HepG2 (cell line): ENCODE measurements around the gene ANKS1B. TPM values are rescaled to one million over a fixed set of nuclear protein-coding genes. Genes with fewer than 3 reads are reported as not detected.

Experiments
- ATAC-seq: fragments of 200-7000 bp; cut with Tn5 transposase; 3 replicates; pipeline ENCODE4 v1.9.1; 2020; ENCODE audit warnings: mild to moderate bottlenecking, moderate library complexity
- BruUV-seq: library from RNA; stranded (reverse); fragments of 400-500 nt; replicated peaks from 2 replicates; lab custom pipeline; 2021; lab: Mats Ljungman, UMichigan
- CTCF ChIA-PET: fragments of 300-600 bp; formaldehyde crosslinking; extraction: SDS; loops from one replicate; lab custom pipeline; 2021; ENCODE audit warnings: low total read pairs, inconsistent platforms, low intra/inter-chr PET ratio; lab: Yijun Ruan, JAX
- POLR2A ChIA-PET: fragments of 350-600 bp; sonication (Branson Sonifier 250); formaldehyde crosslinking; loops from one replicate; lab custom pipeline; 2020; ENCODE audit warnings: antibody characterized with exemption, inconsistent platforms; lab: Yijun Ruan, JAX
- DNase-seq: peaks from one replicate; pipeline ENCODE4 v3.0.0-alpha.2; 2015; ENCODE audit warnings: low spot score
- FAIRE-seq: peaks from 3 replicates; lab custom pipeline; 2011; peaks lifted over from hg19 to GRCh38; lab: Jason Lieb, UNC
- H2AFZ ChIP-seq: one replicate; pipeline ENCODE4 v1.6.1; 2011; ENCODE audit warnings: low read length, inconsistent platforms
- H3K27ac ChIP-seq: fragments of 300-600 bp; 3 replicates; pipeline ENCODE4 v1.8.0; 2011; ENCODE audit warnings: mixed run types, mild to moderate bottlenecking, mixed read lengths, low read length, inconsistent platforms; ENCODE audit not compliant: insufficient read depth; ENCODE audit errors: extremely low read length
- H3K27me3 ChIP-seq, 2 experiments: fragments of 200-600 bp in 1 of 2; 2 replicates in 1 of 2; 3 replicates in 1 of 2; pipeline versions ENCODE4 v1.6.0 to v1.8.0; 2011; ENCODE audit warnings: low read length in 2 of 2, mild to moderate bottlenecking in 2 of 2, moderate library complexity in 2 of 2, inconsistent platforms in 1 of 2; ENCODE audit not compliant: insufficient read depth in 2 of 2, control insufficient read depth in 1 of 2
- H3K36me3 ChIP-seq, 2 experiments: fragments of 200-600 bp in 1 of 2; replicated peaks in 1 of 2; 2 replicates in 1 of 2; 3 replicates in 1 of 2; pipeline versions ENCODE4 v1.5.1 to v1.8.0; 2011; ENCODE audit warnings: low read length in 2 of 2, inconsistent platforms in 1 of 2; ENCODE audit not compliant: insufficient read depth in 2 of 2, control insufficient read depth in 1 of 2
- H3K4me1 ChIP-seq: 2 replicates; pipeline ENCODE4 v1.5.1; 2012; ENCODE audit warnings: low read length, inconsistent platforms; ENCODE audit not compliant: insufficient read depth
- H3K4me2 ChIP-seq: 2 replicates; pipeline ENCODE4 v1.6.0; 2011; ENCODE audit warnings: low read depth, low read length, inconsistent platforms
- H3K4me3 ChIP-seq, 3 experiments: fragments of 200-600 bp in 1 of 3; sonication (generic), shearing (Covaris generic) in 1 of 3; replicated peaks in 1 of 3; 2 replicates each; pipeline ENCODE4 v1.5.1; 2011 to 2016; ENCODE audit warnings: low read length in 3 of 3, inconsistent platforms in 2 of 3, low read depth in 2 of 3, mild to moderate bottlenecking in 2 of 3, control low read depth in 1 of 3, mixed read lengths in 1 of 3; ENCODE audit not compliant: insufficient read depth in 1 of 3
- H3K79me2 ChIP-seq: one replicate; pipeline ENCODE4 v1.6.1; 2011; ENCODE audit warnings: low read length, inconsistent platforms; ENCODE audit not compliant: insufficient read depth
- H3K9ac ChIP-seq: 2 replicates; pipeline ENCODE4 v1.6.0; 2011; ENCODE audit warnings: mild to moderate bottlenecking, low read depth, low read length, inconsistent platforms; ENCODE audit not compliant: insufficient read depth
- H3K9me3 ChIP-seq: 2 replicates; pipeline ENCODE4 v1.5.1; 2012; ENCODE audit warnings: mild to moderate bottlenecking, low read length
- H4K20me1 ChIP-seq: 2 replicates; pipeline ENCODE4 v1.6.0; 2011; ENCODE audit warnings: inconsistent platforms, mild to moderate bottlenecking, low read length, moderate library complexity; ENCODE audit not compliant: insufficient read depth
- KDM4B ChIP-seq: sonication (generic); formaldehyde crosslinking; IDR thresholded peaks from 2 replicates; pipeline ENCODE4 v1.4.0; 2020; ENCODE audit warnings: missing genetic modification reagents
- NR2C2 ChIP-seq: sonication (generic); formaldehyde crosslinking; IDR thresholded peaks from 2 replicates; pipeline ENCODE4 v1.4.0; 2020; ENCODE audit warnings: missing genetic modification reagents, mild to moderate bottlenecking, moderate library complexity, borderline replicate concordance
- NRL ChIP-seq: sonication (generic); formaldehyde crosslinking; IDR thresholded peaks from 2 replicates; pipeline ENCODE4 v1.5.0; 2020; ENCODE audit warnings: missing genetic modification reagents, mild to moderate bottlenecking, moderate library complexity, borderline replicate concordance
- RXRB ChIP-seq: IDR thresholded peaks from 2 replicates; pipeline ENCODE4 v1.6.1; 2016; ENCODE audit warnings: borderline replicate concordance, missing genetic modification reagents, missing compliant biosample characterization
- SMARCC2 ChIP-seq: fragments of 450-650 bp; IDR thresholded peaks from 2 replicates; pipeline ENCODE4 v1.6.1; 2017; ENCODE audit warnings: antibody characterized with exemption, mild to moderate bottlenecking
- SMC3 ChIP-seq: IDR thresholded peaks from 2 replicates; pipeline ENCODE4 v1.6.1; 2011; ENCODE audit warnings: low read length, improper control_type of control experiment
- SNAI1 ChIP-seq: sonication (generic); formaldehyde crosslinking; IDR thresholded peaks from 2 replicates; pipeline ENCODE4 v1.5.0; 2020; ENCODE audit warnings: mild to moderate bottlenecking, missing genetic modification reagents, borderline replicate concordance
- ZMYM3 ChIP-seq: sonication (generic); formaldehyde crosslinking; IDR thresholded peaks from 2 replicates; pipeline ENCODE4 v1.5.1; 2020; ENCODE audit warnings: mild to moderate bottlenecking, missing genetic modification reagents
- ZNF18 ChIP-seq: sonication (generic); formaldehyde crosslinking; IDR thresholded peaks from 2 replicates; pipeline ENCODE4 v1.8.0; 2022; ENCODE audit warnings: mild to moderate bottlenecking, missing genetic modification reagents; ENCODE audit not compliant: insufficient replicate concordance
- ZNF350 ChIP-seq: sonication (generic); formaldehyde crosslinking; IDR thresholded peaks from 2 replicates; pipeline ENCODE4 v1.4.0; 2020; ENCODE audit warnings: mild to moderate bottlenecking, low read depth, missing genetic modification reagents, borderline replicate concordance
- ZNF709 ChIP-seq: sonication (generic); formaldehyde crosslinking; IDR thresholded peaks from 2 replicates; pipeline ENCODE4 v1.5.0; 2020; ENCODE audit warnings: mild to moderate bottlenecking, missing genetic modification reagents
- WGBS: methylation state at CpG from one replicate; pipeline ENCODE4 v1.1.6; 2017; ENCODE audit warnings: low lambda C conversion rate; 5-methylcytosine and 5-hydroxymethylcytosine counted together
- in situ Hi-C: cut with HindIII; loops from 2 replicates; pipeline ENCODE4 v1.10.0; 2017; ENCODE audit warnings: low pct_unique_long_range_greater_than_20kb; ENCODE audit not compliant: extremely low pct_ligation_motif_present
- intact Hi-C: fragments of 100-400 bp; cut with micrococcal nuclease; formaldehyde crosslinking; loops from one replicate; pipeline ENCODE4 v1.10.0; 2022; ENCODE audit not compliant: unreplicated experiment
- polyA plus RNA-seq, 8 experiments: library from polyadenylated mRNA; depleted of rRNA in 3 of 8; stranded (reverse) in 7 of 8; unstranded in 1 of 8; fragments of >200 nt; fragmentation: Illumina TruSeq in 4 of 8; extraction: Trizol in 4 of 8; gene quantifications; 2 replicates each; pipeline versions ENCODE4 v1.2.1 to v1.2.3, GENCODE V29; 2011 to 2016; ENCODE audit warnings: low read depth in 4 of 8, missing spikeins in 1 of 8, mixed read lengths in 1 of 8; ENCODE audit not compliant: insufficient read depth in 1 of 8
- total RNA-seq, 5 experiments: library from RNA; depleted of rRNA; stranded (reverse); fragments of >200 nt; fragmentation: Illumina TruSeq; extraction: Trizol; gene quantifications; 2 replicates each; pipeline ENCODE4 v1.2.3, GENCODE V29; 2016; ENCODE audit warnings: low read depth in 1 of 5
- TF ChIP-seq, protein P1 (sequence below): sonication (generic); formaldehyde crosslinking; IDR thresholded peaks from 2 replicates; pipeline ENCODE4 v1.5.1; 2020; ENCODE audit warnings: missing genetic modification reagents, mild to moderate bottlenecking, borderline replicate concordance
- TF ChIP-seq, protein P2 (sequence below): sonication (generic); formaldehyde crosslinking; IDR thresholded peaks from 2 replicates; pipeline ENCODE4 v1.8.0; 2023; ENCODE audit warnings: mild to moderate bottlenecking, missing genetic modification reagents

ANKS1B gene
- total and polyA plus RNA-seq, 2 of the 13 experiments (the other 11 are each of a cell fraction or from before 2014, with no cell fraction given), result 0.15 TPM; not detected in 1

DNA sequence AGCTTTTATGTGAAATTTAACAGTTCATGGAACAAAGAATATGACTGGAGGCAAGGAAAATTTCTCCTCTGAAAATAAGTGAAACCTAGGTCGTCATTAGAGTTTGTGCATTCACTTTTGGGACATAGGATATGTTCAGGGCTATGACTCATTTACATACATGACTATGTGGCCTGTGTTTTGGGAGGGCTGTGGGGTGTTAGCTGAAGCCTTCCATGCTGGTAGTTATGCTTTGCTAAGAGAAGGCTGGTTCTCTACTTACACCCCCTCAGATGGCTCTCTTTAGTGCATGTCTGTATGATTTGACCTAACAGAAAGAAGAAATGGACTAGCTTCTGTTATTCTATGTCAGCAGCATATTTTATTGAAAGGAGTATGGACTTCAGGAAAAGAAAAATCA is 753.7 kb downstream of the ANKS1B start (continued):
- TF ChIP-seq, protein P1, sequence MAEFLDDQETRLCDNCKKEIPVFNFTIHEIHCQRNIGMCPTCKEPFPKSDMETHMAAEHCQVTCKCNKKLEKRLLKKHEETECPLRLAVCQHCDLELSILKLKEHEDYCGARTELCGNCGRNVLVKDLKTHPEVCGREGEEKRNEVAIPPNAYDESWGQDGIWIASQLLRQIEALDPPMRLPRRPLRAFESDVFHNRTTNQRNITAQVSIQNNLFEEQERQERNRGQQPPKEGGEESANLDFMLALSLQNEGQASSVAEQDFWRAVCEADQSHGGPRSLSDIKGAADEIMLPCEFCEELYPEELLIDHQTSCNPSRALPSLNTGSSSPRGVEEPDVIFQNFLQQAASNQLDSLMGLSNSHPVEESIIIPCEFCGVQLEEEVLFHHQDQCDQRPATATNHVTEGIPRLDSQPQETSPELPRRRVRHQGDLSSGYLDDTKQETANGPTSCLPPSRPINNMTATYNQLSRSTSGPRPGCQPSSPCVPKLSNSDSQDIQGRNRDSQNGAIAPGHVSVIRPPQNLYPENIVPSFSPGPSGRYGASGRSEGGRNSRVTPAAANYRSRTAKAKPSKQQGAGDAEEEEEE (CRISPR knock-in tag), result no peak
- TF ChIP-seq RXRB (CRISPR knock-in tag), result no peak

GRCh38 chr12:99224237-99224636 is 760.5 kb downstream of the ANKS1B start:
- no peak for TF ChIP-seq NR2C2
- TF ChIP-seq SMC3, result no peak
- TF ChIP-seq KDM4B, result no peak
- TF ChIP-seq ZNF709 (CRISPR knock-in tag), result no peak
- no peak for TF ChIP-seq ZNF350 (CRISPR knock-in tag)
- TF ChIP-seq, protein P2, sequence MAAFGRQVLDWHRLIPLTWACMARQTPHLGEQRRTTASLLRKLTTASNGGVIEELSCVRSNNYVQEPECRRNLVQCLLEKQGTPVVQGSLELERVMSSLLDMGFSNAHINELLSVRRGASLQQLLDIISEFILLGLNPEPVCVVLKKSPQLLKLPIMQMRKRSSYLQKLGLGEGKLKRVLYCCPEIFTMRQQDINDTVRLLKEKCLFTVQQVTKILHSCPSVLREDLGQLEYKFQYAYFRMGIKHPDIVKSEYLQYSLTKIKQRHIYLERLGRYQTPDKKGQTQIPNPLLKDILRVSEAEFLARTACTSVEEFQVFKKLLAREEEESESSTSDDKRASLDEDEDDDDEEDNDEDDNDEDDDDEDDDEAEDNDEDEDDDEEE (CRISPR knock-in tag), result no peak
- TF ChIP-seq SMARCC2, result no peak
- no peak for TF ChIP-seq SNAI1 (CRISPR knock-in tag)
- TF ChIP-seq NRL, result no peak
- no peak for TF ChIP-seq ZMYM3
- TF ChIP-seq ZNF18, result no peak
- TF ChIP-seq, all 625 proteins: peak for 0
- H3K79me2 ChIP-seq, result no peaks in the 10 kb centered on the region
- H3K4me2 ChIP-seq, result no peak overlapping the region
- H3K27me3 ChIP-seq, result no peaks in the 10 kb centered on the region
- in situ Hi-C loops (no loop called here), intact Hi-C loops (no loop called here)
- H3K36me3 ChIP-seq, result no peaks in the 10 kb centered on the region
- WGBS, result 22% methylated on average over 5 of the region's 5 CpGs
- ATAC-seq (no peak), FAIRE-seq (no peak), DNase-seq (no peak)
- no peak overlapping the region for H3K4me3 ChIP-seq
- H3K9me3 ChIP-seq, result no peaks in the 10 kb centered on the region
- no peaks in the 10 kb centered on the region for H4K20me1 ChIP-seq
- ChIA-PET CTCF (no interaction called here), POLR2A (no interaction called here)
- no TSS peak for BruUV-seq
- H3K27ac ChIP-seq, result no peak overlapping the region
- H2AFZ ChIP-seq, result no peak overlapping the region
- no peaks in the 10 kb centered on the region for H3K4me1 ChIP-seq
- no peak overlapping the region for H3K9ac ChIP-seq
